Right lobe of liver (tissue), 6 donors: Measurements from ENCODE around the gene APOC4. TPM values are rescaled to one million over a fixed set of nuclear protein-coding genes. Genes with fewer than 3 reads are reported as not detected.
A peak's percentile ranks its signal among the peaks of the same experiment; 100 is the strongest.

Experiments used
- ATAC-seq, 4 donors: fragments of 200-7000 bp; cut with Tn5 transposase; one replicate each; pipeline ENCODE4 v1.9.1; 2020; ENCODE audit warnings: mild to moderate bottlenecking in 4 of 4, moderate library complexity in 4 of 4
- DNase-seq, 3 donors: peaks; one replicate each; pipeline ENCODE4 v3.0.0-alpha.2; 2020
- H3K27ac ChIP-seq, 3 donors: fragments of 200-600 bp; one replicate each; pipeline ENCODE4 v1.8.0; 2022
- H3K27me3 ChIP-seq, 2 donors: fragments of 200-600 bp; one replicate each; pipeline ENCODE4 v1.8.0; 2022
- H3K36me3 ChIP-seq, 4 donors: fragments of 200-600 bp; sonication (generic) in 1 of 4; one replicate each; pipeline versions ENCODE4 v1.5.1 to v1.8.0; 2017 to 2022; ENCODE audit warnings: control low read depth in 1 of 4
- H3K4me1 ChIP-seq, 4 donors: fragments of 200-600 bp; sonication (generic) in 1 of 4; one replicate each; pipeline versions ENCODE4 v1.5.1 to v1.8.0; 2017 to 2022; ENCODE audit warnings: control low read depth in 1 of 4
- H3K4me3 ChIP-seq, 3 donors: fragments of 200-600 bp; one replicate each; pipeline ENCODE4 v1.8.0; 2022
- H3K9me3 ChIP-seq, 4 donors: fragments of 200-600 bp; sonication (generic) in 1 of 4; one replicate each; pipeline versions ENCODE4 v1.5.1 to v1.8.0; 2017 to 2022; ENCODE audit warnings: control low read depth in 1 of 4
- POLR2A ChIP-seq: fragments of 450-650 bp; IDR thresholded peaks from one replicate; pipeline ENCODE4 v1.6.1; 2017; ENCODE audit warnings: antibody characterized with exemption, mild to moderate bottlenecking
- WGBS: methylation state at CpG from one replicate; pipeline ENCODE4 v1.1.6; 2018; ENCODE audit warnings: low coverage, low lambda C conversion rate; ENCODE audit not compliant: insufficient coverage; ENCODE audit errors: missing lambda C conversion rate; 5-methylcytosine and 5-hydroxymethylcytosine counted together
- intact Hi-C, 2 donors: fragments of 100-400 bp; cut with DNase I; formaldehyde crosslinking; loops; one replicate each; pipeline versions ENCODE4 v1.11.2 to v1.14.1; 2022
- total RNA-seq, 6 experiments: library from RNA; depleted of rRNA in 2 of 6; stranded (reverse); fragments of >200 nt in 2 of 6; fragmentation: NEBNext Ultra II Directional in 3 of 6; extraction: Animal tissue kit (Norgen Biotek cat#: 25700) in 3 of 6; gene quantifications; one replicate each; pipeline versions ENCODE4 v1.1.0 to v1.2.4, GENCODE V29; 2016 to 2023
- TF ChIP-seq, protein P1 (sequence below), 4 donors: fragments of 200-600 bp in 3 of 4; fragments of 450-650 bp in 1 of 4; IDR thresholded peaks; one replicate each; pipeline versions ENCODE4 v1.5.1 to v1.8.0; 2016 to 2022; ENCODE audit warnings: antibody characterized with exemption in 4 of 4, mild to moderate bottlenecking in 2 of 4
- donor health status: DM: no; HTN: yes; CAD: no.
- donor health status: DM: no; HTN: no; CAD: no.
- donor health status: DM: no; HTN: no; CAD: no.
- donor health status: DM: no; HTN: yes; CAD: no.
- donor health status: DM: no; HTN: yes; CAD: no.

The APOC4 gene
- total RNA-seq, 6 experiments from 2014 or later = 55.6 to 462 (median 203) TPM

DNA sequence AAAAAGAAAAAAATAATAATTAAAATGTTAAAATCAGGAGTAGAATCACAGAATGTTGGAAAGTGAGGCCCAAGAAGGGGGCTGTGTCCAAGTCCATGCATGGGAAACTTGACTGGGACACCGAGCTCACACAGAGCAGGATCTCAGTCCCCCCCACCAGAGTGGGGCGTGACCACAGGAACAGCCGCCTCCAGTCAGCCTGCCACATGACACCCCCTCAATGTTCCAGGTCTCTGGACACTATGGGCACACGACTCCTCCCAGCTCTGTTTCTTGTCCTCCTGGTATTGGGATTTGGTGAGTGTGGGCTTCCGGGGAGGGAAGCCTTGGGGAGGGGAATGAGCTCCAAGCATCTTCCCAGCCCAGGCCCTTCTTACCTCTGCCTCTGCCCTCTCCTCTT is 6.2 kb downstream of the APOC4 start:
- Histone ChIP-seq H3K36me3 (no peaks in the 10 kb centered on the region), H3K27ac (peak overlapping the region in 2 of 3 donors; percentile 91 to 96), H3K27me3 (no peaks in the 10 kb centered on the region), H3K4me1 (peaks cover 0 to 31% (median 4%) of the 10 kb centered on the region in 4 donors), H3K4me3 (peak overlapping the region in 2 of 3 donors; percentile 78 to 85), H3K9me3 (no peaks in the 10 kb centered on the region)
- 40% methylated on average over 1 of the region's 5 CpGs for WGBS
- ATAC-seq = peak in 1 of 4 donors; percentile 6
- intact Hi-C loops = loop anchor here in 1 of 2 donors (5.0 kb wide), 1 partner anchor 41 kb away; the partner anchor contains the start of gene APOE
- TF ChIP-seq, protein P1, sequence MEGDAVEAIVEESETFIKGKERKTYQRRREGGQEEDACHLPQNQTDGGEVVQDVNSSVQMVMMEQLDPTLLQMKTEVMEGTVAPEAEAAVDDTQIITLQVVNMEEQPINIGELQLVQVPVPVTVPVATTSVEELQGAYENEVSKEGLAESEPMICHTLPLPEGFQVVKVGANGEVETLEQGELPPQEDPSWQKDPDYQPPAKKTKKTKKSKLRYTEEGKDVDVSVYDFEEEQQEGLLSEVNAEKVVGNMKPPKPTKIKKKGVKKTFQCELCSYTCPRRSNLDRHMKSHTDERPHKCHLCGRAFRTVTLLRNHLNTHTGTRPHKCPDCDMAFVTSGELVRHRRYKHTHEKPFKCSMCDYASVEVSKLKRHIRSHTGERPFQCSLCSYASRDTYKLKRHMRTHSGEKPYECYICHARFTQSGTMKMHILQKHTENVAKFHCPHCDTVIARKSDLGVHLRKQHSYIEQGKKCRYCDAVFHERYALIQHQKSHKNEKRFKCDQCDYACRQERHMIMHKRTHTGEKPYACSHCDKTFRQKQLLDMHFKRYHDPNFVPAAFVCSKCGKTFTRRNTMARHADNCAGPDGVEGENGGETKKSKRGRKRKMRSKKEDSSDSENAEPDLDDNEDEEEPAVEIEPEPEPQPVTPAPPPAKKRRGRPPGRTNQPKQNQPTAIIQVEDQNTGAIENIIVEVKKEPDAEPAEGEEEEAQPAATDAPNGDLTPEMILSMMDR (IDR thresholded peaks at IDR 0.05) = no peak
- no peak for TF ChIP-seq POLR2A
- DNase-seq = peak in 1 of 3 donors; percentile 67

DNA sequence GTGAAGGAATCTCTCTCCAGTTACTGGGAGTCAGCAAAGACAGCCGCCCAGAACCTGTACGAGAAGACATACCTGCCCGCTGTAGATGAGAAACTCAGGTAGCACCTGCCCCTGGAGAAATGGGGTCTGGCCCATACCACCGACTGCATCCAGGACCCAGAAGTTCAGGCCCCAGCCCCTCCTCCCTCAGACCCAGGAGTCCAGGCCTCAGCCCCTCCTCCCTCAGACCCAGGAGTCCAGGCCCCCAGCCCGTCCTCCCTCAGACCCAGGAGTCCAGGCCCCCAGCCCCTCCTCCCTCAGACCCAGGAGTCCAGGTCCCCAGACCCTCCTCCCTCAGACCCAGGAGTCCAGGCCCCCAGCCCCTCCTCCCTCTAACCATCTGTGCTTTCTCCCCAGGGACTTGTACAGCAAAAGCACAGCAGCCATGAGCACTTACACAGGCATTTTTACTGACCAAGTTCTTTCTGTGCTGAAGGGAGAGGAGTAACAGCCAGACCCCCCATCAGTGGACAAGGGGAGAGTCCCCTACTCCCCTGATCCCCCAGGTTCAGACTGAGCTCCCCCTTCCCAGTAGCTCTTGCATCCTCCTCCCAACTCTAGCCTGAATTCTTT is 6.8 kb downstream of the APOC4 start:
- intact Hi-C loops = loop anchor here in 1 of 2 donors (5.0 kb wide), 1 partner anchor 42 kb away; the partner anchor contains the start of gene APOE
- Histone ChIP-seq H3K27me3 (no peaks in the 10 kb centered on the region), H3K4me1 (peaks cover 0 to 36% (median 6%) of the 10 kb centered on the region in 4 donors), H3K27ac (peak overlapping the region in 1 of 3 donors; percentile 91), H3K36me3 (no peaks in the 10 kb centered on the region), H3K4me3 (peak overlapping the region in 2 of 3 donors; percentile 78 to 85), H3K9me3 (no peaks in the 10 kb centered on the region)
- no peak for ATAC-seq
- TF ChIP-seq POLR2A = no peak
- TF ChIP-seq, protein P1 (IDR thresholded peaks at IDR 0.05) = no peak
- whole genome bisulfite sequencing = 47% methylated on average over 3 of the region's 5 CpGs
- no peak for DNase-seq

DNA sequence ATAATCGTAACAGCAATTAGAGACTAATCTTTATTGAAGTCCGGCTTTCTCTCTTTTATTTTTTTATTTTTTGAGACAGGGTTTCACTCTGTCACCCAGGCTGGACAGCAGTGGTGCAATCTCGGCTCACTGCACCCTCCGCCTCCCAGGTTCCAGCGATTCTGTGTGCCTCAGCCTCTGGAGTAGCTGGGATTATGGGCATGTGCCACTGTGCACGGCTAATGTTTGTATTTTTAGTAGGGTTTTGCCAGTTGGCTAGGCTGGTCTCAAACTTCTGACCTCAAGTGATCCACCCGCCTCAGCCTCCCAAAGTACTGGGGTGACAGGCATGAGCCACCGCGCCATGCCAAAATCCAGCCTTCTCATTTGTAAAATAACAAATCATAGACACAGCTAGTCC is 7.5 kb downstream of the APOC4 start:
- H3K36me3 ChIP-seq = no peaks in the 10 kb centered on the region
- H3K4me1 ChIP-seq = peaks cover 0 to 39% (median 7%) of the 10 kb centered on the region in 4 donors
- peak overlapping the region in 1 of 3 donors; percentile 19 for H3K4me3 ChIP-seq
- intact Hi-C loops = loop anchor here in 1 of 2 donors (5.0 kb wide), 1 partner anchor 42 kb away; the partner anchor contains the start of gene APOE
- no peaks in the 10 kb centered on the region for H3K27me3 ChIP-seq
- no peak for ATAC-seq
- DNase-seq = peak in 1 of 3 donors; percentile 69
- H3K27ac ChIP-seq = peak overlapping the region in 2 of 3 donors; percentile 4 to 63
- no peaks in the 10 kb centered on the region for H3K9me3 ChIP-seq
- WGBS = 10% methylated on average over 9 of the region's 9 CpGs
- no peak for TF ChIP-seq POLR2A
- TF ChIP-seq, protein P1 (IDR thresholded peaks at IDR 0.05) = no peak

DNA sequence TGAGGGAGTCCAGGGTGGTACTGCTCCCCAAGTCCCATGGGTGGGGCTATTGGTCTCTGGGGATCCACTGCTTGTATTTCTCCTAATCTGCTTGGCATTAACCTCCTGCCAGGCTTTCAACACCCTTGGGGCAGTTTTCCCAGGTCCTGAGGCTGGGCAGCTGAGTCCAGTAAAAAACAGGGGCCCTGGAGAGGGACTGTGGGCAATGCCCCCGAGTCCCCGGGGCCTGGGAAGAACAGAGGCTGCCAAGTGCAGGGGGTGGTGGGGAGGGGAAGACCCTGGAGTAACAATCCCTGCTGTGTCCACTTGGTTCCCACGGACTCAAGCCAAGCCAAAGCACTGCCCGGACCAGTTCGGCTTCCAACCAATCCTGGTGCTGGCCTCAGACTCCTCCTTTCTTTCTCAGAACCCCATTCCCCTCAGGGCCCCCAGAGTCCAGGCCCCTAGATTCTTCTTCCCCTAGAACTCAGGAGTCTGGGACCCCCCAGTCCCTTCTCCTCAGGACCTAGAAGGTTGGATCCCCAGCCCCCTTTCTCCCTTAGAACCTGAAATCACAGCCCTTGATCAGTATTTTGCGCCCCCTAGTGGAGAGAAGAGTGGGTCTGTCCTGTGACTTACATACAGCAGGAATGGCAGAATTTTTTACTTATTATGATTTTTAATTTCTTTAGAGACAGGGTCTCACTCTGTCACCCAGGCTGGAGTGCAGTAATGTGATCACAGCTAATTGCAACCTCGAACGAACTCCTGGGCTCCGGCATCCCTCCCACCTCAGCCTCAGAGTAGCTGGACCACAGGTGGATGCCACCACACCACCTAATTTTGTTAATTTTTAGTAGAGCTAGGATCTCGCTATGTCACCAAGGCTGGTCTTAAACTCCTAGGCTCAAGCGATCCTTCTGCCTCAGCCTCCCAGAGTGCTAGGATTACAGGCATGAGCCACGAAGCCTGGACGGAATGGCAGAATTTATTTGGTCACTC is 9.4 kb downstream of the APOC4 start:
- ATAC-seq (peak; percentile 22 to 50 (median 40)), DNase-seq (peak in 2 of 3 donors; percentile 80 to 84)
- Histone ChIP-seq H3K9me3 (no peaks in the 10 kb centered on the region), H3K27me3 (no peaks in the 10 kb centered on the region), H3K27ac (peak overlapping the region in 2 of 3 donors; percentile 52 to 63), H3K4me1 (peaks cover 0 to 46% (median 8%) of the 10 kb centered on the region in 4 donors), H3K4me3 (no peak overlapping the region), H3K36me3 (no peaks in the 10 kb centered on the region)
- intact Hi-C loops = loop anchor here in 1 of 2 donors (5.0 kb wide), 1 partner anchor 49 kb away; no protein-coding TSS in a partner anchor
- peak; percentile 11 for TF ChIP-seq POLR2A
- TF ChIP-seq, protein P1 (IDR thresholded peaks at IDR 0.05) = peak; percentile 74 to 87 (median 76)
- 19% methylated on average over 9 of the region's 13 CpGs for WGBS
